ENCODE results near the gene CCDC91.
"Not testable (repeated sequence)": the region's sequence is repeated elsewhere in the genome, so short reads cannot be mapped to it uniquely, and the experiment has no call there.

CCDC91 gene

DNA sequence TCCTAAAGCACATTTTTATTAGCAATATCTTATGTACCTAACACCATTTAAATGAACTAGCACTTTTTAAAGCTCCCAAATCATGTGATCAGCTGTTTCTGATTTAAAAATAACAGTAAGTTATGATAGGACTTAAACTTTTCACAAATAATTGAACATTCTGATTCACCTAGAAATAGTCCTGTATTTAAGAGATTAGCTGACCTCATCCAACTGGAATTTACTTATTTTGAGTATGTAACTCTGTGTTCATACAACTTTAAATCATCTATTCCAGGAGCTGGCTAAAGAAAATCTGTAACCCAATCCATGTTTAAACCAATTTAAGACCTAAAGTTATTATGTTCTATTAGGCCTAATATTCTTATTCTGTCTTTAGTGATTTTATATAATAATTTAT, 184.3 kb downstream of the CCDC91 start:
- H3K27ac Mint-ChIP-seq, result no peak overlapping the region
- peaks cover 72% of the 10 kb centered on the region for H3K36me3 Mint-ChIP-seq (ENCODE audit: low read depth)
- no peak overlapping the region for H3K4me3 Mint-ChIP-seq
- H3K9me3 Mint-ChIP-seq, result peaks cover 16% of the 10 kb centered on the region
- no peaks in the 10 kb centered on the region for H3K27me3 Mint-ChIP-seq
- H3K4me1 Mint-ChIP-seq (ENCODE audit: low read depth), result peaks cover 3% of the 10 kb centered on the region

DNA sequence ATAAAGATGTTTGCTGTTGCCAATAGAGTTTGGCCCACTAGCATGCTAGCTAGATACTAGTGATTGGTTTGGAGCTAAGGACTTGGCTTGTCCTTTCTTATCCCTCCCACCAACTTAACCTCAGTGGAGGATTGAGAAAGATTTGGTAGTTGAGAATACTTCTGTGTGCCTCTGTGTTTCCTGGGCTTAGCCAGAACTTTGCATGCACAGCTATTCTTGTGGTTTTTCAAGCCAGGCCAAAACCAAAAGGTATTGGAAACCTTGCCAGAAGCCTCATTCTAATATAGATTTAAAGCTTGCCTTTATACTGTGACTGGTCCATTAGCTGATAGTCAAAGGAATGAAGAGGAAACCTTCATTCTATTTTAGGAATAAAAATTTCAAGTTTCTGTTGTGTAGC, 188.5 kb downstream of the CCDC91 start:
- Mint-ChIP-seq H3K36me3 (ENCODE audit: low read depth) (peaks cover 52% of the 10 kb centered on the region), H3K4me3 (no peak overlapping the region), H3K27me3 (no peaks in the 10 kb centered on the region), H3K27ac (no peak overlapping the region), H3K4me1 (ENCODE audit: low read depth) (peaks cover 3% of the 10 kb centered on the region), H3K9me3 (peaks cover 2% of the 10 kb centered on the region)

DNA sequence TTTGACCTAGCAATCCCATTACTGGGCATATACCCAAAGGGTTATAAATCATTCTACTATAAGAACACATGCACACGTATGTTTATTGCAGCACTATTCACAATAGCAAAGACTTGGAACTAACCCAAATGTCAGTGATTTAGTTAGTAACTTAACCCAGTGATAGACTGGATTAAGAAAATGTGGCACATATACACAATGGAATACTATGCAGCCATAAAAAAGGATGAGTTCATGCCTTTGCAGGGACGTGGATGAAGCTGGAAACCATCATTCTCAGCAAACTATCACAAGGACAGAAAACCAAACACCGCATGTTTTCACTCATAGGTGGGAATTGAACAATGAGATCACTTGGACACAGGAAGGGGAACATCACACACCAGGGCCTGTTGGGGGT, 189.5 kb downstream of the CCDC91 start:
- not testable (repeated sequence) for H3K27me3 Mint-ChIP-seq; H3K4me1 Mint-ChIP-seq (ENCODE audit: low read depth); H3K4me3 Mint-ChIP-seq; H3K27ac Mint-ChIP-seq; H3K9me3 Mint-ChIP-seq
- peaks cover 44% of the 10 kb centered on the region for H3K36me3 Mint-ChIP-seq (ENCODE audit: low read depth)

DNA sequence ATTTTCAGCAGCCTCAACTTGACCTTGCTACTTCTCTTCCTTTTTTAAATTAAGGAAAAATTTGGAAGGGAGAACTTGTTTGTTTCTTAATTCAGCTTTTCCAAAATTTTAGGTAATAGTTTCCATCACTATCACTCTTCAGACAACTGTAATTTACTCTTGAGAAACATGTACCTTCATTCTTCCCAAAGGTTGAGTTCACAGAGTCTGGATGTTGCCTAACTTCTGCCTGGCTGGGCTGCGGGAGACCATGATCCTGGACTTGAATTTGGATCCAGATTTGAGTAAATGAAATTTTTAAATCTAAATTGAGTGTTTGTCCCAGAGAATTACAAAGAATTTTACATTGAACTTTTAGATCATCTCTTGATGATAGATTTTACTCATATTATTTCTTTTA, 193.1 kb downstream of the CCDC91 start:
- Mint-ChIP-seq H3K4me1 (ENCODE audit: low read depth) (no peaks in the 10 kb centered on the region), H3K9me3 (no peaks in the 10 kb centered on the region), H3K4me3 (no peak overlapping the region), H3K27ac (no peak overlapping the region), H3K36me3 (ENCODE audit: low read depth) (peaks cover 41% of the 10 kb centered on the region), H3K27me3 (no peaks in the 10 kb centered on the region)

DNA sequence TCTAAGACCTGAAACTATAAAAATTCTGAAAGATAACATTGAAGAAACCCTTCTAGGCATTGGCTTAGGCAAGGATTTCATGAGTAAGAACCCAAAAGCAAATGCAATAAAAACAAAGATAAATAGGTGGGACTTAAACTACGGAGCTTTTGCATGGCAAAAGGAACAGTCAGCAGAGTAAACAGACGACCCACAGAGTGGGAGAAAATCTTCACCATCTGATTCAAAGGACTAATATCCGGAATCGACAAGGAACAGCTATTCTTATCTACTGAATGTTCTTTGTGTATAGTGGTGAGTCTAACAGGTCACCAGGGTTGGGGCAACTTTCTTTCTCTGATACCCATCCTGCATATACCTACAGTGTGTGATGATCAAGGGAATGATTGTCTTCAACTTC, 198.6 kb downstream of the CCDC91 start:
- Mint-ChIP-seq H3K4me3 (no peak overlapping the region), H3K4me1 (ENCODE audit: low read depth) (no peaks in the 10 kb centered on the region), H3K27me3 (no peaks in the 10 kb centered on the region), H3K9me3 (no peaks in the 10 kb centered on the region), H3K27ac (no peak overlapping the region), H3K36me3 (ENCODE audit: low read depth) (peaks cover 54% of the 10 kb centered on the region)

DNA sequence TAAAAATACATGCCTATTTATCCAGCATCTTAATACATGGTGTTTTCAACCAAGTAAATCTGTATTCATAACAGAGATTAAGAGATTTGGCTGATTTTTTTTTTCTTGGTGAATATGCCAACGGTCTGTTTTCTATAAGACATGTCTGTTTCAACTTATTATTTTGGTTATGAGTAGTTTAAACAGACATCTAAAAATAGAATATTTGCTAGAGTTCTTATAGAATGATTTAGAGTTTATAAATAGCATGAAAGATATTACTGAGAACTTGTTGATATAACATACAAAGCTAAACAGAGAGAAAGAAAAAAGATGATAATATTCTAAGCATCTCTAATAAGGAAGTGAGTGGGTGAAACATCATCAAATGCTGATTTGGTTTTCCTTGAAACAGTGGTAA, 199.9 kb downstream of the CCDC91 start:
- Mint-ChIP-seq H3K36me3 (ENCODE audit: low read depth) (peaks cover 67% of the 10 kb centered on the region), H3K4me1 (ENCODE audit: low read depth) (no peaks in the 10 kb centered on the region), H3K9me3 (peaks cover 2% of the 10 kb centered on the region), H3K4me3 (no peak overlapping the region), H3K27ac (no peak overlapping the region), H3K27me3 (no peaks in the 10 kb centered on the region)

DNA sequence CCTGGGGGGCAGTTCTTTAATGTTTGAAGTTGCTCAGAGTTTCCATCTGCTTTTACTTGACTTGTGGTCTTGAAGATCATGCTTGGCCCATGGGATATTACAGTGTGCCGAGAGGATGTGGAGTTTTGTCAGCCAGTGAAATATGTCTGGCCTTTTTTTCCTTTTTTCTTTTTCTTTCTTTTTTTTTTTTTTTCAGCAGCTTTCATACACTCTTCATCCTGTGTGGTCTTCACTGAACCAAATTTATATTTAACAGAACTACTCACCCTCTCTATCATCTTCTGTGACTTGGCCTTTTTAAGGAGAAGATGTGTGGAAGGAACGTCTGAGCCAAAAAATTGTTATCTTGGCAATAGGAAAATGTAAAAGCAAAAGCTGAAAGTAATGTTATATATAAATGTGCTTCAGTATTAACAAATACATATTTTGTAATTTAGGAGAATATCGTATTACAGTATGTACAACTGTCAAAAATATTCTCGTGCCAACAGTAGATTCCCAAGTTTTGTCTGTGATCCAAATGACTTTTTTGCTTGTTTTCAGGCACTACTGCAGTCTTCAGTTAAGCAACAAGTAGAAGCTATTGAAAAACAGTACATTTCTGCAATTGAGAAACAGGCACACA, 200.6 kb downstream of the CCDC91 start:
- no peaks in the 10 kb centered on the region for H3K4me1 Mint-ChIP-seq (ENCODE audit: low read depth)
- H3K4me3 Mint-ChIP-seq, result no peak overlapping the region
- peaks cover 73% of the 10 kb centered on the region for H3K36me3 Mint-ChIP-seq (ENCODE audit: low read depth)
- no peaks in the 10 kb centered on the region for H3K27me3 Mint-ChIP-seq
- H3K9me3 Mint-ChIP-seq, result peaks cover 7% of the 10 kb centered on the region
- H3K27ac Mint-ChIP-seq, result no peak overlapping the region

DNA sequence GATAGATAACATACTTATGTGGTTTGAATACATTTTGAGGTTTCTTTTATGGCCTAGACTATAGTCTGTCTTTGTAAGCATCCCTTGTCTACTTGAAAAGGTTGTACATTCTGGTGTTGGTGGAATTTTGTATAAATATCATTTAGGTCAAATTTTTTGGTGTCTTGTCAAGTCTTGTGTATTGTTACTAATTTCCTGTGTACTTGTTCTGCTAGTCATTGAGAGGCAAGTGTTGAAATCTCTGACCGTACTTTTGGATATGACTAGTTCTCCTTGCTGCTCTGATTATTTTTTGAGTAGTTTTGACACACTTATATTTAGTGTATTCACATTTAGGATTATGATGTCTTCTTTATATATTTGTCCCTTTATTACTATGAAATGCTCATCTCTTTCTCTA, 219.6 kb downstream of the CCDC91 start:
- peaks cover 60% of the 10 kb centered on the region for H3K36me3 Mint-ChIP-seq (ENCODE audit: low read depth)
- no peak overlapping the region for H3K27ac Mint-ChIP-seq

DNA sequence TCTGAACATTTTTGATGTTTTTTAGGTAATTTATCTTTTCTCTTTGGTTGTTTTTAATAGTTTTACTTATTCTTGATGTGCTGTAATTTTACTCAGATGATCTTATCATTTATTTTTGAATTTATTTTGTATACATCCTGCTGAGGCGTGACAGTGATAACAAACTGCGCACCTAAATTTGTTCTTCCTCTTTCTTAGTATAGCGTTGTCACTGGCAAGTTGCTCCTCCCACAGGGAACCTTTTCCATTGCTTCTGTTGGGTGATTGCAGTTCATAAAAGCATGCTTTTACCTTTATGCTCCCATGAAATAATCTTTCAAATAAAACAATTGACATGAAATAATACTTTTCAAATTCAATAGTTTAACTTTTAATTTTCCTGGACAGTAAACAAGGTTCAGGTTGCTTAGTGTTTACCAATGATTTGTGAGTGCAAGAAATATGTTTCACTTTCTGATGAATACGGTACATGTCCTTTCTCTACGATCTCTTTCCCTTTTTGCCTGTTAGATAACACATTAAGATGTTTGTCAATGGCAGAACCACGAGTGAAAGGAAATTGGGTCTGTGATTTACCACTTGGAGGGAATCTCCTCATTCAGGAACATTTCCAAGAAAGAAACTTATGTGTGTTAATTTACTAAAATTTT, 223.3 kb downstream of the CCDC91 start:
- Mint-ChIP-seq H3K27ac (no peak overlapping the region), H3K4me1 (ENCODE audit: low read depth) (peaks cover 7% of the 10 kb centered on the region), H3K9me3 (no peaks in the 10 kb centered on the region), H3K4me3 (no peak overlapping the region), H3K27me3 (no peaks in the 10 kb centered on the region), H3K36me3 (ENCODE audit: low read depth) (peaks cover 39% of the 10 kb centered on the region)

More for the DNA sequence above, 219.6 kb downstream of the CCDC91 start:
- Mint-ChIP-seq H3K27me3 (no peaks in the 10 kb centered on the region), H3K4me3 (no peak overlapping the region), H3K4me1 (ENCODE audit: low read depth) (peaks cover 7% of the 10 kb centered on the region), H3K9me3 (peaks cover 6% of the 10 kb centered on the region)

DNA sequence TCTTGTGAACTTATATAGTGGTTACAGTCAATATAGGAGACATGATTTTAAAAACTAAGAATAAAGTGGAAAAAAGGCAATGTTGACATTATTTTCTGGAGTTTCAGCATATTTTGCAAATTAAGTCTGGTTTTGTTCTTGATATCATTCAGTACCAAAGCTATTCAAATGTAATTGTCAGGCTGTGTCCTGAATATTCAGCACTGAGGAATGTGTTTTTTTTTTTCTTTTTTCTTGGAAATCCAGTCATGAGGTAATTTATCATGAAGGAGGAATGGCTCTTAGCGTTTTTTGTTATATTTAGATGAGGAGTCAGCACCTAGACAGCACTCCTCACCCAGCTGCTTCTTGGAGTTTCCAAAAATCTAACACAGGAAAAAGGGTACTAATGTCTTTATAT, 225.5 kb downstream of the CCDC91 start:
- H3K9me3 Mint-ChIP-seq, result no peaks in the 10 kb centered on the region
- H3K27ac Mint-ChIP-seq, result no peak overlapping the region
- H3K27me3 Mint-ChIP-seq, result no peaks in the 10 kb centered on the region
- H3K36me3 Mint-ChIP-seq (ENCODE audit: low read depth), result peaks cover 49% of the 10 kb centered on the region
- peaks cover 7% of the 10 kb centered on the region for H3K4me1 Mint-ChIP-seq (ENCODE audit: low read depth)
- H3K4me3 Mint-ChIP-seq, result no peak overlapping the region

DNA sequence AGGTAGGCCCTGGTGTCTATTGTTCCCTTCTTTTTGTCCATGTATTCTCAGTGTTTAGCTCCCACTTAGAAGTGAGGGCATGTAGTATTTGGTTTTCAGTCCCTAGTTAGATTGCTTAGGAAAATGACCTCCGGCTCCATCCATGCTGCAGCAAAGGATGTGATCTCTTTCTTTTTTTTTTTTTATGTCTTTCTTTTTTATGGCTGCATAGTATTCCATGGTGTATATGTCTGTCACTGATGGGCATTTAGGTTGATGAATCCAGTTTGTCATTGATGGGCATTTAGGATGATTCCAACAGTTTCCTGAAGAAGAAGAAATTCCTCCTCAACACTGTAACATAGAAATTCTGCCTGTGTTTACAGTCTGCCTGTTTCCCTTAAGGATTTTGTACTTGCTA, 231.1 kb downstream of the CCDC91 start:
- Mint-ChIP-seq H3K9me3 (peaks cover 8% of the 10 kb centered on the region), H3K27me3 (no peaks in the 10 kb centered on the region), H3K36me3 (ENCODE audit: low read depth) (peaks cover 29% of the 10 kb centered on the region), H3K4me1 (ENCODE audit: low read depth) (no peaks in the 10 kb centered on the region), H3K4me3 (no peak overlapping the region), H3K27ac (no peak overlapping the region)

DNA sequence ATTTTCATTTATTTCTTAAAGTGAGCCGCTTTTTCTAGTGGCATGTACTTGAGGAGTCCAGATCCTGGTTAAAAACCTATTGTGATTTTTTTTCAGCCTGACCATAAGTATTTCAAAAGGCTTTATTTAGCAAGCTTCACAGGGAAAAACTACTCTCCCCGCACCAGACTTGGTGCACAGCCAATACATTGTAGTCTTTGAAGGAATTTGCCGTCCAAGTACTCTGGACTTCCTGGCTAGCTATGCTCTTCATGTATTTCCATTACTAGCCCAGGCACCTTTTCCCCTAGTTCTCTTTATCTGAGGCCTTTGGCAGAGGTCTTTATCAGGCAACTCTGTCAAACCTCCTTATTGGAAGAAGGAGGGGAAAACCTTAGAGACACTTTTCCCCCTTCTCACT, 234.7 kb downstream of the CCDC91 start:
- no peak overlapping the region for H3K4me3 Mint-ChIP-seq
- no peak overlapping the region for H3K27ac Mint-ChIP-seq
- peaks cover 8% of the 10 kb centered on the region for H3K9me3 Mint-ChIP-seq
- no peaks in the 10 kb centered on the region for H3K27me3 Mint-ChIP-seq
- H3K4me1 Mint-ChIP-seq (ENCODE audit: low read depth), result no peaks in the 10 kb centered on the region
- H3K36me3 Mint-ChIP-seq (ENCODE audit: low read depth), result peaks cover 19% of the 10 kb centered on the region

DNA sequence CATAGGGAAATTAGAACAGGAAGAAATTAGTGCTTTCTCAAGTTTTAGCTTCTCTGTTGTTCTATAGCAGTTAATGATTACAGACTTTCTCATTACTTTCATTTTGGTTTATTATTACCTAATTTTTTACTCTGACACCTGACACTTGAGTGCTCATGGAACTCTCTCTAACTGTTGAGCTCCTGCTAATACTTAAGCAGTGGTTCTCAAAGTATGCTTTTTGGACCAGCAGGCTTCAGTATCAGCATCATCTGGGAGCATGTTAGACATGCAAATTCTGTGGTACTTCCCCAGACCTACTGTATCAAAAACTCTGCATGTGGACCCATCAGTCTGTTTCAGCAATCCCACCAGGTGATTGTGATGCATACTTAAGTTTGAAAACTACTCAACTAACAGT, 235.3 kb downstream of the CCDC91 start:
- Mint-ChIP-seq H3K36me3 (ENCODE audit: low read depth) (peaks cover 15% of the 10 kb centered on the region), H3K4me1 (ENCODE audit: low read depth) (no peaks in the 10 kb centered on the region), H3K9me3 (peaks cover 8% of the 10 kb centered on the region), H3K27ac (no peak overlapping the region), H3K4me3 (no peak overlapping the region), H3K27me3 (no peaks in the 10 kb centered on the region)

DNA sequence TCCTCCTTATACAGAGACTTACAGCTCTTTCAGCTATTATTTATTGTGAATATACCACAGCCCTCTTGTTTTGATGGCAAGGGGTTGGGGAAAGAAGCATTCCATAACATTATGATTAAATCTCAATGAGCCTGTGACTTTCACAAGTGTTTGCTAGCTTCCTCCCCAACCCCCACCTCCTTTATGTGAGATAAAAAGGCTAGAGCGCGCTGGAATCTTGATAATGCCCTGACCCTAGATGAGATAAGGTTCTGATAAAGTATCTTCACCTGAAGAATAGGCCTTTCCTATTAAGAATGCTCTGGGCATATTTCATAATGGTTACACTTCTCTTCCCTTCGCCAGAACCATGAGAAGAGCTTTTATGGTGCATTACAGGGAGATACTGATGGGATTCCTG, 236.8 kb downstream of the CCDC91 start:
- H3K27ac Mint-ChIP-seq, result no peak overlapping the region

DNA sequence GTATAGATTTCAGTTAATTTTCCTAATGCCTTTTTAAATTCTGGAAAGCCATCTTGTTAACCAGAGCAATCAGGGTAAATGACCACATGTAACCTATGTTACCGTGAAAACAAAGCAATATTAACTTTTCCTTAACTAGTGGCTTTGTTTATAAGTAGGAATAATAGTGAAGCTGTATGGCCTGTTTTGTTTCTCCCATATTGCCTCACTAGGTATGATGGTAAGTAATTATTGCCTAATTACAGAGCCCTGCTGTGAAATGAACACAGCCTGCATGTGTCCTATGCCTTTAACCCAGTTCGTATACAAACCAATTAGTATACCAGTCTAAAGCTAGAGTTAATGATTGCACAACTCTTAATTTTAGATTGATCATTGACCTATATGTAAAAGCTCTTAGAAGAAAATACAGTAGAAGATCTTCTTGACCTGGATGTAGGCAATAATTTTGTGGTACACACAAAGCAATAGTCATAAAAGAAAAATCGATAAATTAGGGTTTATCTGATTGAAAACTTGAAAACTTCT, 249.9 kb downstream of the CCDC91 start:
- no peak overlapping the region for H3K27ac Mint-ChIP-seq
- no peak overlapping the region for H3K4me3 Mint-ChIP-seq
- no peaks in the 10 kb centered on the region for H3K27me3 Mint-ChIP-seq
- H3K9me3 Mint-ChIP-seq, result no peaks in the 10 kb centered on the region
- H3K36me3 Mint-ChIP-seq (ENCODE audit: low read depth), result peaks cover 6% of the 10 kb centered on the region
- peaks cover 4% of the 10 kb centered on the region for H3K4me1 Mint-ChIP-seq (ENCODE audit: low read depth)

More for the DNA sequence above, 236.8 kb downstream of the CCDC91 start:
- peaks cover 5% of the 10 kb centered on the region for H3K9me3 Mint-ChIP-seq
- no peaks in the 10 kb centered on the region for H3K4me1 Mint-ChIP-seq (ENCODE audit: low read depth)
- H3K4me3 Mint-ChIP-seq, result no peak overlapping the region
- H3K27me3 Mint-ChIP-seq, result no peaks in the 10 kb centered on the region
- H3K36me3 Mint-ChIP-seq (ENCODE audit: low read depth), result peaks cover 14% of the 10 kb centered on the region

DNA sequence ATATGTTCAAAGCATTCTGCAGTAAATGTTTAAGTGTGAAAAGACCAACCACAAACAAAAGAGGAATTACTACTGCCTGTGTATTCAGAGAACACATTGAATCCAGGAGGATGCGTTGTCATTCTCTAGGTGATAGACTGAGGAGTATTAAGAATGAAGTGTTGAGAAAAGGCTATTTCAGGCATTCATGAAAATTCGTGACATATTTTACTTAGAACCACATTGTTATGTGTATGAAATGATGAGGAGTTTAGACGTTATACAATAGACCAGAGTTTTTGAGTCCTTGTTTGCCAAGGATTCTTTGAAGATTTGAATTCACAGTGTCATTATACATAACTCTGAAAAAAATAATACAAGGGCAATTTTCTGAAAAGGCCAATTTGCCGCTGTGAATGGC, 251.8 kb downstream of the CCDC91 start:
- H3K27ac Mint-ChIP-seq, result no peak overlapping the region
- H3K4me3 Mint-ChIP-seq, result no peak overlapping the region
- H3K4me1 Mint-ChIP-seq (ENCODE audit: low read depth), result peaks cover 4% of the 10 kb centered on the region
- peaks cover 6% of the 10 kb centered on the region for H3K36me3 Mint-ChIP-seq (ENCODE audit: low read depth)
- no peaks in the 10 kb centered on the region for H3K27me3 Mint-ChIP-seq
- H3K9me3 Mint-ChIP-seq, result no peaks in the 10 kb centered on the region

All from stimulated activated naive CD8-positive, alpha-beta T cell treated with anti-CD3 and anti-CD28 coated beads, Interleukin-15, Interleukin-2, amounts not matched to agents 100 ng/mL and 50 ng/mL, for 24 hours (primary cell).